Astrocyte (in vitro differentiated cells and primary cell): ENCODE measurements around the gene C1S. TPM values are rescaled to one million over a fixed set of nuclear protein-coding genes. Genes with fewer than 3 reads are reported as not detected.

Experiments used
- DNase-seq: peaks from one replicate; pipeline ENCODE4 v3.0.0-alpha.2; 2010; ENCODE audit warnings: low read depth
- FAIRE-seq: peaks from 2 replicates; lab custom pipeline; 2011; peaks lifted over from hg19 to GRCh38; lab: Jason Lieb, UNC
- H2AFZ ChIP-seq: 2 replicates; pipeline ENCODE4 v1.6.0; 2012; ENCODE audit warnings: low read depth, low read length, inconsistent platforms
- H3K27ac ChIP-seq: 2 replicates; pipeline ENCODE4 v1.5.1; 2011; ENCODE audit warnings: low read depth, low read length, inconsistent platforms
- H3K27me3 ChIP-seq: 2 replicates; pipeline ENCODE4 v1.6.0; 2011; ENCODE audit warnings: low read length, inconsistent platforms; ENCODE audit not compliant: insufficient read depth
- H3K36me3 ChIP-seq: 2 replicates; pipeline ENCODE4 v1.5.1; 2011; ENCODE audit warnings: low read length, inconsistent platforms; ENCODE audit not compliant: insufficient read depth
- H3K4me1 ChIP-seq: 2 replicates; pipeline ENCODE4 v1.5.1; 2011; ENCODE audit warnings: low read length, inconsistent platforms; ENCODE audit not compliant: insufficient read depth
- H3K4me2 ChIP-seq: 2 replicates; pipeline ENCODE4 v1.6.0; 2012; ENCODE audit warnings: low read length, inconsistent platforms
- H3K4me3 ChIP-seq: 2 replicates; pipeline ENCODE4 v1.5.1; 2011; ENCODE audit warnings: low read depth, mild to moderate bottlenecking, low read length, inconsistent platforms; ENCODE audit not compliant: insufficient read depth
- H3K79me2 ChIP-seq: 2 replicates; pipeline ENCODE4 v1.6.0; 2012; ENCODE audit warnings: mild to moderate bottlenecking, low read length, inconsistent platforms; ENCODE audit not compliant: insufficient read depth
- H3K9ac ChIP-seq: 2 replicates; pipeline ENCODE4 v1.6.0; 2012; ENCODE audit warnings: mild to moderate bottlenecking, low read length, inconsistent platforms
- H3K9me3 ChIP-seq: 2 replicates; pipeline ENCODE4 v1.5.1; 2012; ENCODE audit warnings: low read depth, mild to moderate bottlenecking, low read length, inconsistent platforms; ENCODE audit not compliant: insufficient read depth
- H4K20me1 ChIP-seq: 2 replicates; pipeline ENCODE4 v1.6.0; 2012; ENCODE audit warnings: low read length, inconsistent platforms; ENCODE audit not compliant: insufficient read depth
- H3K27ac Mint-ChIP-seq: one replicate; pipeline ENCODE4 v1.8.0; 2021; ENCODE audit warnings: mild to moderate bottlenecking, mixed read lengths; ENCODE audit not compliant: unreplicated experiment
- H3K27me3 Mint-ChIP-seq: one replicate; pipeline ENCODE4 v1.8.0; 2021; ENCODE audit warnings: low read depth, mixed read lengths; ENCODE audit not compliant: unreplicated experiment
- H3K36me3 Mint-ChIP-seq: one replicate; pipeline ENCODE4 v1.8.0; 2021; ENCODE audit warnings: low read depth, mixed read lengths; ENCODE audit not compliant: unreplicated experiment
- H3K4me1 Mint-ChIP-seq: one replicate; pipeline ENCODE4 v1.8.0; 2021; ENCODE audit warnings: low read depth, mixed read lengths; ENCODE audit not compliant: unreplicated experiment
- H3K4me3 Mint-ChIP-seq: one replicate; pipeline ENCODE4 v1.8.0; 2021; ENCODE audit warnings: mild to moderate bottlenecking, moderate library complexity, mixed read lengths; ENCODE audit not compliant: unreplicated experiment
- H3K9me3 Mint-ChIP-seq: one replicate; pipeline ENCODE4 v1.8.0; 2021; ENCODE audit warnings: mild to moderate bottlenecking, mixed read lengths; ENCODE audit not compliant: unreplicated experiment
- EZH2 ChIP-seq: IDR thresholded peaks from 2 replicates; pipeline ENCODE4 v1.6.1; 2012; ENCODE audit warnings: mild to moderate bottlenecking, low read length, inconsistent platforms; ENCODE audit not compliant: insufficient read depth
- total RNA-seq: library from RNA; stranded (reverse); gene quantifications from 2 replicates; pipeline ENCODE4 v1.2.1, GENCODE V29; 2021
- TF ChIP-seq, protein P1 (sequence below): IDR thresholded peaks from 2 replicates; pipeline ENCODE4 v1.5.1; 2011; ENCODE audit warnings: low read depth, mild to moderate bottlenecking, inconsistent platforms, low read length, moderate library complexity; ENCODE audit not compliant: insufficient read depth

Gene C1S
- total RNA-seq, 1 donor from 2014 or later: 5.2 TPM

GRCh38 chr12:7058163-7058845 lies 2.2 kb upstream of the C1S start:
- Histone ChIP-seq H3K9me3 (no peaks in the 10 kb centered on the region), H3K4me2 (no peak overlapping the region), H3K4me1 (peaks cover 5% of the 10 kb centered on the region), H3K9ac (no peak overlapping the region), H3K27me3 (peaks cover 14% of the 10 kb centered on the region), H3K79me2 (no peaks in the 10 kb centered on the region), H3K36me3 (no peaks in the 10 kb centered on the region), H2AFZ (no peak overlapping the region), H3K4me3 (no peak overlapping the region), H3K27ac (no peak overlapping the region), H4K20me1 (no peaks in the 10 kb centered on the region)
- no peak for TF ChIP-seq EZH2
- TF ChIP-seq, protein P1, sequence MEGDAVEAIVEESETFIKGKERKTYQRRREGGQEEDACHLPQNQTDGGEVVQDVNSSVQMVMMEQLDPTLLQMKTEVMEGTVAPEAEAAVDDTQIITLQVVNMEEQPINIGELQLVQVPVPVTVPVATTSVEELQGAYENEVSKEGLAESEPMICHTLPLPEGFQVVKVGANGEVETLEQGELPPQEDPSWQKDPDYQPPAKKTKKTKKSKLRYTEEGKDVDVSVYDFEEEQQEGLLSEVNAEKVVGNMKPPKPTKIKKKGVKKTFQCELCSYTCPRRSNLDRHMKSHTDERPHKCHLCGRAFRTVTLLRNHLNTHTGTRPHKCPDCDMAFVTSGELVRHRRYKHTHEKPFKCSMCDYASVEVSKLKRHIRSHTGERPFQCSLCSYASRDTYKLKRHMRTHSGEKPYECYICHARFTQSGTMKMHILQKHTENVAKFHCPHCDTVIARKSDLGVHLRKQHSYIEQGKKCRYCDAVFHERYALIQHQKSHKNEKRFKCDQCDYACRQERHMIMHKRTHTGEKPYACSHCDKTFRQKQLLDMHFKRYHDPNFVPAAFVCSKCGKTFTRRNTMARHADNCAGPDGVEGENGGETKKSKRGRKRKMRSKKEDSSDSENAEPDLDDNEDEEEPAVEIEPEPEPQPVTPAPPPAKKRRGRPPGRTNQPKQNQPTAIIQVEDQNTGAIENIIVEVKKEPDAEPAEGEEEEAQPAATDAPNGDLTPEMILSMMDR: no peak
- H3K4me3 Mint-ChIP-seq: no peak overlapping the region
- H3K9me3 Mint-ChIP-seq: no peaks in the 10 kb centered on the region
- no peak for FAIRE-seq
- H3K4me1 Mint-ChIP-seq: peaks cover 8% of the 10 kb centered on the region
- no peak overlapping the region for H3K27ac Mint-ChIP-seq
- no peaks in the 10 kb centered on the region for H3K36me3 Mint-ChIP-seq
- no peak for DNase-seq
- H3K27me3 Mint-ChIP-seq: peaks cover 40% of the 10 kb centered on the region

DNA sequence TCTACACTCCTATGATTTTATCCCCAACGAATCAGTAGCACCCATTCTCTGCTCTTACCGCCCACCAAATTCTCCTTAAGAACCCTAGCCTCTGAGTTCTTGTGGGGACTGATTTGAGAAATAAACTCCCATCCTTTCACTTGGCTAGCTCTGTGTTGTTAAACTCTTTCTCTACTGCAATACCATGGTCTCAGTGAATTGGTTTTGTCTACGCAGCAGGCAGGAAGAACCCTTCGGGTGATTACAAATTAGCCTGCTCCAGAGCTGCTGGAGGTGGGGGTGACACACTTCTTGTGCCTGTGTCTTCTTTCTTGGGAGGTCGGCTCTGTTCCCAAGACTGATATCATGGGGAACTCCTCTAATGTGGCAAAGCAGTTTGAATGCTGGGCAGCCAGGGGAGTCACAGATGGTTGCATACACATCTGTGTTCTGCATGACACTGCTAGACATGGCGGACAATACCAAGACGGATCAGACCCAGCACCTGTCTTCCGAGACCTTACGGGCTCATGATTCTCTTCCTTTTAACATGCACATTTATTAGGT lies 1.6 kb upstream of the C1S start:
- no peak for FAIRE-seq
- H3K36me3 Mint-ChIP-seq: no peaks in the 10 kb centered on the region
- no peaks in the 10 kb centered on the region for H4K20me1 ChIP-seq
- peaks cover 14% of the 10 kb centered on the region for H3K27me3 ChIP-seq
- no peaks in the 10 kb centered on the region for H3K9me3 ChIP-seq
- TF ChIP-seq, protein P1: no peak
- no peak for TF ChIP-seq EZH2
- no peak for DNase-seq
- H3K4me3 Mint-ChIP-seq: no peak overlapping the region
- H3K9me3 Mint-ChIP-seq: no peaks in the 10 kb centered on the region
- peaks cover 5% of the 10 kb centered on the region for H3K4me1 ChIP-seq
- H3K4me3 ChIP-seq: no peak overlapping the region
- no peak overlapping the region for H3K27ac ChIP-seq
- no peak overlapping the region for H3K4me2 ChIP-seq
- H3K79me2 ChIP-seq: no peaks in the 10 kb centered on the region
- H3K36me3 ChIP-seq: no peaks in the 10 kb centered on the region
- H3K4me1 Mint-ChIP-seq: peaks cover 8% of the 10 kb centered on the region
- H2AFZ ChIP-seq: no peak overlapping the region
- no peak overlapping the region for H3K9ac ChIP-seq
- H3K27me3 Mint-ChIP-seq: peaks cover 40% of the 10 kb centered on the region
- no peak overlapping the region for H3K27ac Mint-ChIP-seq

DNA sequence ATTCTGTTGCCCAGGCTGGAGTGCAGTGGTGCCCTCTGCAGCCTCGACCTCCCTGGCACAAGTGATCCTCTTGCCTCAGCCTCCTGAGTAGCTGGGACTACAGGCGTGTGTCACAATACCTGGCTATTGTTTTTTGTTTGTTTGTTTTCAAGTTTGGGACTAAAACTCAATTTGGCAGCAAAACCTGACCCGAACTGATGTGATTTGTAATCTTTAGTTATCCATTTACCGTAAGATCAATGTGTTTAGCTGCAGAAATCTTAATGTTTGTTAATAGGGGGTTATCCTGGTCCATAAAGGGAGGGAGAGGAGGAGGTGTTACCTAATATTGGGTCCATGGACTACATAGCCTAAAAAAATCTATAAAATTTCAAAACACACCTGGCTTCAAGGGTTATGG lies 738 bp upstream of the C1S start:
- Histone ChIP-seq H3K79me2 (no peaks in the 10 kb centered on the region), H3K4me3 (no peak overlapping the region), H3K27ac (no peak overlapping the region), H3K4me2 (no peak overlapping the region), H3K27me3 (peaks cover 14% of the 10 kb centered on the region), H3K9me3 (no peaks in the 10 kb centered on the region), H3K4me1 (peaks cover 5% of the 10 kb centered on the region), H3K36me3 (no peaks in the 10 kb centered on the region), H2AFZ (no peak overlapping the region), H3K9ac (no peak overlapping the region), H4K20me1 (no peaks in the 10 kb centered on the region)
- TF ChIP-seq, protein P1: no peak
- no peak for TF ChIP-seq EZH2
- Mint-ChIP-seq H3K4me1 (peaks cover 8% of the 10 kb centered on the region), H3K9me3 (no peaks in the 10 kb centered on the region), H3K27me3 (peaks cover 38% of the 10 kb centered on the region), H3K36me3 (no peaks in the 10 kb centered on the region), H3K27ac (no peak overlapping the region), H3K4me3 (no peak overlapping the region)
- DNase-seq (no peak), FAIRE-seq (no peak)
